Fibroblast of villous mesenchyme (primary cell): Measurements from ENCODE around the gene PUM1. TPM values are rescaled to one million over a fixed set of nuclear protein-coding genes. Genes with fewer than 3 reads are reported as not detected.

Source experiments
- DNase-seq: peaks from one replicate; pipeline ENCODE4 v3.0.0-alpha.2; 2010; ENCODE audit warnings: low read depth
- H3K4me3 ChIP-seq: 2 replicates; pipeline ENCODE4 v1.5.1; 2011; ENCODE audit warnings: low read depth, mild to moderate bottlenecking, low read length
- small RNA-seq: library from RNA; depleted of rRNA; stranded (forward); fragments of <200 nt; gene quantifications from one replicate; pipeline ENCODE3, GENCODE V24; 2012
- total RNA-seq: library from RNA; depleted of rRNA; stranded (reverse); fragments of >200 nt; gene quantifications from 2 replicates; pipeline ENCODE4 v1.2.3, GENCODE V29; 2012
- TF ChIP-seq, protein P1 (sequence below): IDR thresholded peaks from 2 replicates; pipeline ENCODE4 v1.5.1; 2012; ENCODE audit warnings: low read depth, mild to moderate bottlenecking, low read length; ENCODE audit not compliant: insufficient read depth

Gene PUM1
- total RNA-seq, 1 donor = 81.6 TPM

DNA sequence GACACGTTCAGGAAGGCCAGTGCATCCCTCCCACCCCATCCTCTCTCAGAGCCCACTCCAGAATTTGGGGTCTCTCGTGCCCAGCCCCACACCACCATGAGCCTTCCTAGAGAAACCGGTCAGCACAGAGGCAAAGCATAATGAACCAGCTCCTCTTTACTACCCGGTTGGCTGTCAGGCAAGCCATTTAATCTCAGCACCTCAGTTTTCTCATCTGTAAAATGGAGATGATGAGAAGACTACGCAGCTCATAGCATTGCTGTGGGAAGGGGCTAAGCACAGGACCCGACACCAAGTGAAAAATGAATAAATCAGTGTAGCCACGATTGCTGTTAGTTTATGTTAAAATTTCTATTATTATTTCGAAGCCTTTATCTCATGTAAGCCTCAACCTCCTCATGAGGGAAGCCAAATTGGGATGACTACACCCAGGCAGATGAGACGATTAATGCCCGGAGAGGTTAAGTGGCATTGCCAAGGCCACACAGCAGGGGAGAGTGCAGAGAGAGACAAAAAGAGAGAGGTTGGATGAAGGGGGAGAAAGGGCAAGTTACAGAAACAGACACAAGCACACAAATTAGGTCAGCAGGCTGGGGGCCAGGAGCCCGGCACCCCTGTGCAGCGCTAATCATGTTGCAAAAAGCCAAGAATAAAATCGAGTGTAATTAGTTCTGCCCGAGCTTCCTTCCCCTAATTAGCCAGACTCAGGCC, 182.7 kb downstream of the PUM1 start:
- H3K4me3 ChIP-seq = no peak overlapping the region
- TF ChIP-seq, protein P1, sequence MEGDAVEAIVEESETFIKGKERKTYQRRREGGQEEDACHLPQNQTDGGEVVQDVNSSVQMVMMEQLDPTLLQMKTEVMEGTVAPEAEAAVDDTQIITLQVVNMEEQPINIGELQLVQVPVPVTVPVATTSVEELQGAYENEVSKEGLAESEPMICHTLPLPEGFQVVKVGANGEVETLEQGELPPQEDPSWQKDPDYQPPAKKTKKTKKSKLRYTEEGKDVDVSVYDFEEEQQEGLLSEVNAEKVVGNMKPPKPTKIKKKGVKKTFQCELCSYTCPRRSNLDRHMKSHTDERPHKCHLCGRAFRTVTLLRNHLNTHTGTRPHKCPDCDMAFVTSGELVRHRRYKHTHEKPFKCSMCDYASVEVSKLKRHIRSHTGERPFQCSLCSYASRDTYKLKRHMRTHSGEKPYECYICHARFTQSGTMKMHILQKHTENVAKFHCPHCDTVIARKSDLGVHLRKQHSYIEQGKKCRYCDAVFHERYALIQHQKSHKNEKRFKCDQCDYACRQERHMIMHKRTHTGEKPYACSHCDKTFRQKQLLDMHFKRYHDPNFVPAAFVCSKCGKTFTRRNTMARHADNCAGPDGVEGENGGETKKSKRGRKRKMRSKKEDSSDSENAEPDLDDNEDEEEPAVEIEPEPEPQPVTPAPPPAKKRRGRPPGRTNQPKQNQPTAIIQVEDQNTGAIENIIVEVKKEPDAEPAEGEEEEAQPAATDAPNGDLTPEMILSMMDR = no peak
- no peak for DNase-seq

Small RNA genes within 50 kb of the gene (small RNA-seq; reads per million reads assigned to genes)
- gene AL356320.1 (not detected), gene RN7SL371P (not detected)

Other genes with a start within 250 kb of the PUM1 start
- gene SDC3, start 157.0 kb downstream of the PUM1 start, total RNA-seq = 16.8 and 32.5 TPM in 2 replicates
- not detected in 2 replicates for gene NKAIN1, start 174.2 kb upstream of the PUM1 start, total RNA-seq
- 85.7 and 114 TPM in 2 replicates for gene SNRNP40, start 231.1 kb upstream of the PUM1 start, total RNA-seq
- gene ZCCHC17, start 231.3 kb upstream of the PUM1 start, total RNA-seq = 25.4 and 45.3 TPM in 2 replicates